Stimulated activated CD4-positive, alpha-beta T cell treated with anti-CD3 and anti-CD28 coated beads, Interleukin-2, amount 100 ng/mL, for 4 hours (primary cell): ENCODE measurements around the gene BACH1.

Experiments
- DNase-seq: peaks from one replicate; pipeline ENCODE4 v3.0.0-alpha.2; 2020; ENCODE audit warnings: low read depth

BACH1 gene

DNA sequence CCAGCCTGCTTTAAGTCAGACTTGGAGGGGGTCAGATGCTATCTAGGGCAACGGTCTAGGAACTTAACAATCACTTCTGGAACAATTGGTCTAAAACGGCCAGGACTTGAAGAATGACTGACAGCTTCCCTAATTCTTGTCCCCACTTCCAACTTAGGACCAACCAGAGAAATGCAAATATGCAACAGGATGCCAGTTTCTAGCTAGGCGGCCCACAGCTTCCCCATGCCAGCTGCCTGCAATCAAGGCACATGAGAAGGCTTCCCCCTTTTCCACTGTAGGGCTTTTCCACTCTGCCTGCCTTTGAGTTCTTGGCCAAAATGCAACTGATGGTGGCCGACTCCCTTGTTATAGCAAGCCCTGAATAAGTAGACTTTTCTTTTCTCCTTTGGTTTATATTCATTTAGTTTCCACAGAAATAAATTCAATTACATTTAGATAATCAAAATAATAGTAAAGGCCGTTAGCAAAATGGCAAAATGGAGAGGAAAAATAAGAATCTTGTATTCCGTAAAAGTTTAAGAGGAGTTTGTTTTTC, 80.9 kb downstream of the BACH1 start:
- DNase-seq: no peak

DNA sequence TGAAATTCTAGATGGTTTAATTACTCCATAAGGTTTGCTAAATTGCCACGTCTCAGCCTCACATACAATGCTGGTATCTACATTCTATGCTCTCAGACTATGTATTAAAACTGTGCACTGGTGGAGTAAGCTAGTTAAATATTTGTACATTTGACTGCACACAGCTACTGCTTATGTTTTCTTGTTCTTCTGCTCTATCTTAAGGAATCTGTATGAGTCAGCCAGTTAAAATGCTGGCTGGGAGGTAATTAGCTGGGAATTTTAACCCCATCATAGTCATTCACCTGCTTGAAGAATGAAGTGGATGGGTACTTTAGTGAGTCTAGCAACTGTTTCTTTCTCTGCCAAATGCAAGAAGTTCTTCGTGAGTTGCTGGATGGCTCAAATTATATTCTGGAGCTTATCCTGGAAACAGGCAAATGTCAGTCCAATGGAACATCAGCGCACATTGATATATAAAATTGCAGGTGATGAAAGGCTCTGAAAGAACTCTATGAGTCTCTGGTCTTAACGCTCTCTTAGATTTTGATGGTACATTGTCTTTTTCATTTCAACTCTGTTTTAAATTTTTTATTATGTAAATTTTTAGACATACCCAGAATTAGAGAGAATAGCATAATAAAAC, 83.4 kb downstream of the BACH1 start:
- DNase-seq: no peak

DNA sequence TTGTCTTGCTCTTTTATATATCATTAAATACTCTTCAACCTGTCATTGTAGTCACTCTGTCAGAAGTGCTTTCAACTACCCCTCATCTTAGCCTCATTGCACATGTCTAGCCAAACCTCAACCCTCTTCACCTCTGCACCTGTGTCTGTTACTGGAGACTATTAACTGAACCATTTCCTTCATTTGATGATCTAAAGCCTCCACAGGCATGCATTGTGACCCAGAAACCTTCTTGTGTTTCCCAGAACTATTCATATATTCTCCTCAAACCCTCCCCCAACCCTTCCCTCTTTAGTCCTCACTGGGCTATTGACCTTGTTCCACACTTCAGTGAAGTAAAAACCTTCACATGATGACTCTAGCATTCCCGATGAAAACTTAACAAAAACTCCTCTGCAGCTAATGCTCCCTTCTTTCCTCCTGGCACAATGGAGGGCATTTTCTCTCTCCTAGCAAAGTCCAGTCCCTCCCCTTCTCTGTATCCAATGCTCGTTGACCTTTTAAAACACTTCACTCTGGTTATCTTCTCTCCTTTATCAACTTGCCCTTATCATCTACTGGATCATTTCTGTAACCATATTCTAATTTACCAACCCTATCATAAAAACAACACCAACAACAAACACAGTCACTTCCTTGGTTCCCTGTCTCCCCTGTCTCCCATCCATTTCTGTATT, 86.1 kb downstream of the BACH1 start:
- no peak for DNase-seq

DNA sequence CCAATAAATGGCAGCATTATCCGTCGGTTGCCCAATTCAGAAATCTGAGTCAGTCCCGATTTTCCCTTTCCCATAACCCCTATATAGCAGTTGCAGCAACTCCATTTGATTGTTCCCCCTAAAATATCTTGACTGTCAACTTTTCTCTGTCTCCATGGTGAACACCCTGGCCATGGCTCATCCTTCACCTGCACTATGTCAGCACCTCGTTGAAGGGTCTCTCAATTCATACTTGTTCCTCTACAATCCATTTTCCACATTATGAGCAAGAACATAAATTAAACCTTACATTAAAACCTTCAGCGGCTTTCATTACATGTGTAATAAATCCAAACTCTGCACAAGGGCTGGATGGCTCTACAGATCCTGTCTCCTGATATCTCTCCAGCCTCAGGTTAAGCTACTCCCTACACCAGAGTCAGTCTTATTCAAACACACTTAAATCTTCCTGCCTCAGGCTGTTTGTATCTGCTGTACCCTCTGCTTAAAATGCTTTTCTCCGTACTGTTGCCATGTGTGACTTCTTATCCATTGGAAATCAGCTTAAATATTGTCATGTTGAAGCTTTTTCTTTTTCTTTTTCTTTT, 87.3 kb downstream of the BACH1 start:
- DNase-seq: no peak

DNA sequence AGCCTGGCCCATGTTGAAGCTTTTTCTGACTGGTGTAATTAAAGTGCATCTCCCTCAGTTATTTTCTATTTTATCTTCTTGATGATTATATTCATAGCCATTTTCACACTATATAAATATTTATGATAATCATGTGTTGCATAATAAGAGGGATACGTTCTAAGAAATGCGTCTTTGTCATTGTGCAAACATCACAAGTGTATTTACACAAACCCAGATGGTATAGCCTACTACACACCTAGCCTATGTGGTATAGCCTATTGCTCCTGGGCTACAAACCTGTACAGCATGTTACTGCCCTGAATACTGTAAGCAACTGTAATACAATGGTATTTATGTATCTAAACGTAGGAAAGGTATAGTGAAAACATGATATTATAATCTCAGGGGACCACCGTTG, 88.1 kb downstream of the BACH1 start:
- DNase-seq: no peak

DNA sequence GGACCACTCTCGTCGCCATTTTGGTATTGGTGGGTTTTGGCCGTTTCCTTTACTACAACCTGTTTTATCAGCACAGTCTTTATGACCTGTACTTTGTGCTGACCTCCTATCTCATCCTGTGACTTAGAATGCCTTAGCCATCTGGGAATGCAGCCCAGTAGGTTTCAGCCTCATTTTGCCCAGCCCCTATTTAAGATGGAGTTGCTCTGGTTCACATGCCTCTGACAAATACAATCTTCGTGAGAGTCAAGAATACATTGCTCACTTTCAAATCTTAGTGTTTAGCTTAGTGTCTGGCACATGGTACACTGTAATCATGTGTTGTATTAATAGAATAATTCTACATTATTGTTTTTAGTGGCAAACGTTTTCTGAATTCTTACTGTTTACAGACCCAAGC, 88.9 kb downstream of the BACH1 start:
- DNase-seq: no peak

DNA sequence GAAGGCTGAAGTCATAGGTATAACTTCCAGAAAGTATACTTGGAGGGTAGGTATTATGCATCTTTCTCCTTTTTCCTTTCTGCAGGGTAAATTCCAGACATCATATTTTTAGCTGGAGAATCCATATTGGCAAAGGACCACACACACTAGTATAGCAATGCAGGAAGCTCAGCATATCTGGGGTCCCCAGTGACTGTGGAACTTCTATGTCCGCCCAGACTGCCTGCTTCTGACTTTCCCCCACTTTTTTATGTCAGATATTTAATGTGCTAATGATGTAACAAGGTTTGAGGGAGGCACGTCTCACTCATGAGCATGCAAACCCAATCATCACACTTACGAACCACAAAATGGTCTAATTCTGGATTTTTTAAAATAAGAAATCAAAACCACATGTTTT, 90.4 kb downstream of the BACH1 start:
- no peak for DNase-seq

DNA sequence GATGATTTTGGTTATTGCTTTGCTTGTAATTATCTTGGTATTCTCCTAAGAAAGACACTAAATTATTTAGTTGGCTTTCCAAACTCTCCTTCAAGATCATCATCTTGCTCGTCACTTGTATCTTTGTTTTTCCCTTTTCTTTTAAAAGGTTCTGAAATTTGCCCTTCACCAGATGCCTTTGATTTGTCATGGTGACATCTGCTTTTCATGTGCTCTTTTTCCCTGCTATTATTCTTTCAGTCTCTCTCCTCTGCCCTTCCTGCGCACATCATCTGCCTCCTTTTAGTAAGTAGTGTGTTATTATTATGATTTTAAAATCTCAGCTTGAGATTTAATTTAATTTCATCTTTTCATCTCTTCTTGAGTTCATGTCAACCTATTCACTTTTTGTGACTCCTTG, 92.1 kb downstream of the BACH1 start:
- DNase-seq: no peak

DNA sequence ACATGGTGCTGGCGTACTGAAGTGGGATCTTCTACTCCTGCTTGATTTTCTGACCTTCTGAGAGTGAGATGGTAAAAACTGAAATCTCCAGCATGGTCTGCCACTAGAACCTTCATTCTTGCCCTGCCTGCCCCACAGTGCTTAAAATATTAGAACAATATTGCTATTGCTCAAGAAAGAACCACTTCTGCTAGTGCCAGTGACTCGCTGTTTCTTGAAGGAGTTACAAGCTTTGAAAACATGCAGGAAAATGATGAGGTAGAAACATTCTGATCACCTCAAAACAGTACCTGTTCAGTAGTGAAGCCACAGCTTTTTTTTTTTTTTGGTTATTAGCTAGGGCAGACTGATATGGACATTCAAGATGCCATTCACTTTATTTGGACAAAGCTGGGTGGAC, 95.3 kb downstream of the BACH1 start:
- no peak for DNase-seq
